ENCODE results near the gene COA1. TPM values are rescaled to one million over a fixed set of nuclear protein-coding genes. Genes with fewer than 3 reads are reported as not detected.

COA1 gene
- total RNA-seq, 2 experiments from 2014 or later = 56.0 to 57.3 TPM

Other genes with a start within 250 kb of the COA1 start
- 10 to 100 TPM; 89.5 to 90.3 TPM for gene STK17A, start 146.4 kb downstream of the COA1 start, total RNA-seq
- gene BLVRA, start 29.2 kb upstream of the COA1 start, total RNA-seq = 10 to 100 TPM; 38.1 to 42.4 TPM
- gene MRPS24, start 140.0 kb upstream of the COA1 start, total RNA-seq = 10 to 100 TPM; 74.6 to 76.5 TPM
- gene URGCP, start 177.1 kb upstream of the COA1 start, total RNA-seq = 10 to 100 TPM; 19.8 to 20.1 TPM
- gene UBE2D4, start 196.9 kb upstream of the COA1 start, total RNA-seq = 1 to 10 TPM; 5.3 to 6.8 TPM

All from activated CD4-positive, alpha-beta memory T cell treated with anti-CD3 and anti-CD28 coated beads, Interleukin-2, amount 10 ng/mL, durations not matched to agents 7 days and 5 days (primary cell).